OCI-LY1 (cell line): ENCODE measurements around the gene FGG.

Experiments
- H2AFZ ChIP-seq: fragments of 200-600 bp; sonication (generic), shearing (Covaris generic); 2 replicates; pipeline ENCODE4 v1.6.0; 2014; ENCODE audit warnings: antibody characterized with exemption, mild to moderate bottlenecking, low read length
- H3F3A ChIP-seq: fragments of 200-600 bp; sonication (generic), shearing (Covaris generic); 2 replicates; pipeline ENCODE4 v1.6.0; 2014; ENCODE audit warnings: mild to moderate bottlenecking, antibody characterized with exemption, low read length, moderate library complexity; ENCODE audit not compliant: insufficient read depth
- H3K27ac ChIP-seq: fragments of 200-600 bp; sonication (generic); 2 replicates; pipeline ENCODE4 v1.5.1; 2014; ENCODE audit warnings: low read length, mixed run types, mild to moderate bottlenecking, low read depth; ENCODE audit not compliant: poor library complexity, severe bottlenecking
- H3K27me3 ChIP-seq: fragments of 200-600 bp; sonication (generic); 2 replicates; pipeline ENCODE4 v1.6.0; 2014; ENCODE audit warnings: antibody characterized with exemption, mild to moderate bottlenecking, low read length, moderate library complexity; ENCODE audit not compliant: insufficient read depth
- H3K36me3 ChIP-seq: fragments of 200-600 bp; sonication (generic); 2 replicates; pipeline ENCODE4 v1.6.1; 2014; ENCODE audit warnings: mild to moderate bottlenecking, antibody characterized with exemption, low read length, moderate library complexity, mixed read lengths; ENCODE audit not compliant: insufficient read depth
- H3K4me1 ChIP-seq: fragments of 200-600 bp; sonication (generic); 2 replicates; pipeline ENCODE4 v1.5.1; 2014; ENCODE audit warnings: mild to moderate bottlenecking, low read length, moderate library complexity; ENCODE audit not compliant: insufficient read depth, severe bottlenecking
- H3K4me2 ChIP-seq: fragments of 200-600 bp; sonication (generic), shearing (Covaris generic); 2 replicates; pipeline ENCODE4 v1.6.1; 2014; ENCODE audit warnings: low read length
- H3K4me3 ChIP-seq: fragments of 200-600 bp; sonication (generic); 2 replicates; pipeline ENCODE4 v1.5.1; 2014; ENCODE audit warnings: low read length, low read depth, mild to moderate bottlenecking, mixed read lengths; ENCODE audit not compliant: poor library complexity, severe bottlenecking
- H3K79me2 ChIP-seq: fragments of 200-600 bp; shearing (Covaris generic); 2 replicates; pipeline ENCODE4 v1.6.1; 2016; ENCODE audit warnings: mixed run types, low read length, mixed read lengths; ENCODE audit not compliant: insufficient read depth
- H3K9ac ChIP-seq: fragments of 200-600 bp; sonication (generic), shearing (Covaris generic); 2 replicates; pipeline ENCODE4 v1.6.1; 2014; ENCODE audit warnings: mild to moderate bottlenecking, low read length, mixed read lengths
- H3K9me2 ChIP-seq: fragments of 200-600 bp; sonication (generic), shearing (Covaris generic); 2 replicates; pipeline ENCODE4 v1.6.1; 2014; ENCODE audit warnings: low read depth, mild to moderate bottlenecking, low read length, mixed read lengths
- H3K9me3 ChIP-seq: fragments of 200-600 bp; shearing (Covaris generic); 2 replicates; pipeline ENCODE4 v1.6.1; 2014; ENCODE audit warnings: low read length, mixed read lengths
- H4K20me1 ChIP-seq: fragments of 200-600 bp; sonication (generic), shearing (Covaris generic); 2 replicates; pipeline ENCODE4 v1.6.0; 2016; ENCODE audit warnings: mild to moderate bottlenecking, low read length; ENCODE audit not compliant: insufficient read depth
- CTCF ChIP-seq: fragments of 200-600 bp; sonication (generic), shearing (Covaris generic); IDR thresholded peaks from 2 replicates; pipeline ENCODE4 v1.5.1; 2017; ENCODE audit warnings: mild to moderate bottlenecking, antibody characterized with exemption, low read length, moderate library complexity, mixed read lengths
- EZH2 ChIP-seq: fragments of 200-600 bp; sonication (generic), shearing (Covaris generic); IDR thresholded peaks from 2 replicates; pipeline ENCODE4 v1.8.0; 2017; ENCODE audit warnings: borderline replicate concordance, mixed run types, mild to moderate bottlenecking, antibody characterized with exemption, low read length, moderate library complexity, mixed read lengths

FGG gene

GRCh38 chr4:154566639-154567204 lies 45.7 kb downstream of the FGG start:
- TF ChIP-seq EZH2, result no peak
- no peak for TF ChIP-seq CTCF
- Histone ChIP-seq H3K79me2 (no peaks in the 10 kb centered on the region), H2AFZ (no peak overlapping the region), H3K36me3 (no peaks in the 10 kb centered on the region), H3K27ac (no peak overlapping the region), H3K9me2 (no peaks in the 10 kb centered on the region), H3K27me3 (no peaks in the 10 kb centered on the region; the same call in 1 of the 2 replicates), H3K4me3 (no peak overlapping the region), H4K20me1 (no peaks in the 10 kb centered on the region), H3K4me1 (no peaks in the 10 kb centered on the region), H3K9ac (no peak overlapping the region), H3K9me3 (no peaks in the 10 kb centered on the region), H3K4me2 (no peak overlapping the region), H3F3A (no peaks in the 10 kb centered on the region)

GRCh38 chr4:154565704-154566103 lies 46.8 kb downstream of the FGG start:
- no peak overlapping the region for H3K4me2 ChIP-seq
- no peaks in the 10 kb centered on the region for H3K9me3 ChIP-seq
- H3K9ac ChIP-seq, result no peak overlapping the region
- TF ChIP-seq EZH2, result no peak
- no peak for TF ChIP-seq CTCF
- no peaks in the 10 kb centered on the region for H3K27me3 ChIP-seq
- no peaks in the 10 kb centered on the region for H3K79me2 ChIP-seq
- H3K36me3 ChIP-seq, result no peaks in the 10 kb centered on the region
- no peak overlapping the region for H3K4me3 ChIP-seq
- H2AFZ ChIP-seq, result no peak overlapping the region
- H3K4me1 ChIP-seq, result no peaks in the 10 kb centered on the region
- no peaks in the 10 kb centered on the region for H4K20me1 ChIP-seq
- no peak overlapping the region for H3K27ac ChIP-seq
- H3F3A ChIP-seq, result no peaks in the 10 kb centered on the region
- no peaks in the 10 kb centered on the region for H3K9me2 ChIP-seq

GRCh38 chr4:154564311-154564710 lies 48.1 kb downstream of the FGG start:
- TF ChIP-seq CTCF, result no peak
- TF ChIP-seq EZH2, result no peak
- Histone ChIP-seq H3K27ac (no peak overlapping the region), H3K4me3 (no peak overlapping the region), H3K9ac (no peak overlapping the region), H3K4me1 (no peaks in the 10 kb centered on the region), H3K9me3 (no peaks in the 10 kb centered on the region), H3F3A (no peaks in the 10 kb centered on the region), H4K20me1 (no peaks in the 10 kb centered on the region), H3K36me3 (no peaks in the 10 kb centered on the region), H3K79me2 (no peaks in the 10 kb centered on the region), H3K27me3 (no peaks in the 10 kb centered on the region), H3K4me2 (no peak overlapping the region), H2AFZ (no peak overlapping the region), H3K9me2 (no peaks in the 10 kb centered on the region)
